ENCODE measurements around the gene CLIC3.

CLIC3 gene

GRCh38 chr9:136980669-136981478 is 15.5 kb downstream of the CLIC3 start:
- DNase-seq (ENCODE audit: low read depth): no peak

- no peak for DNase-seq (ENCODE audit: low read depth)
Measured at GRCh38 chr9:136979769-136980587, 16.4 kb downstream of the CLIC3 start.

- no peak for DNase-seq (ENCODE audit: low read depth)
Measured at GRCh38 chr9:136978865-136979544, 17.4 kb downstream of the CLIC3 start.

- DNase-seq (ENCODE audit: low read depth): no peak
Measured at GRCh38 chr9:136978073-136978864, 18.1 kb downstream of the CLIC3 start.

GRCh38 chr9:136977649-136978072 is 18.7 kb downstream of the CLIC3 start:
- no peak for DNase-seq (ENCODE audit: low read depth)

GRCh38 chr9:136977223-136977622 is 19.1 kb downstream of the CLIC3 start, which contains the start of gene PTGDS:
Gene PTGDS, plus strand, starts transcription at chr9:136977504. Its CDS starts 75 bp downstream, at chr9:136977579.
- DNase-seq (ENCODE audit: low read depth): no peak

GRCh38 chr9:136975644-136976043 is 20.7 kb downstream of the CLIC3 start:
- DNase-seq (ENCODE audit: low read depth): no peak

GRCh38 chr9:136974817-136975535 is 21.4 kb downstream of the CLIC3 start:
- DNase-seq (ENCODE audit: low read depth): no peak

- no peak for DNase-seq (ENCODE audit: low read depth)
Measured at GRCh38 chr9:136973618-136974617, 22.4 kb downstream of the CLIC3 start.

GRCh38 chr9:136972743-136973142 is 23.6 kb downstream of the CLIC3 start:
- no peak for DNase-seq (ENCODE audit: low read depth)

- DNase-seq (ENCODE audit: low read depth): no peak
Measured at GRCh38 chr9:136972335-136972734, 24.0 kb downstream of the CLIC3 start.

- DNase-seq (ENCODE audit: low read depth): no peak
Measured at GRCh38 chr9:136971746-136972145, 24.6 kb downstream of the CLIC3 start.

GRCh38 chr9:136970361-136970760 is 26.0 kb downstream of the CLIC3 start:
- DNase-seq (ENCODE audit: low read depth): no peak

GRCh38 chr9:136969774-136970173 is 26.6 kb downstream of the CLIC3 start:
- DNase-seq (ENCODE audit: low read depth): no peak

- DNase-seq (ENCODE audit: low read depth): no peak
Measured at GRCh38 chr9:136969150-136969549, 27.2 kb downstream of the CLIC3 start.

GRCh38 chr9:136968333-136969127 is 27.8 kb downstream of the CLIC3 start:
- DNase-seq (ENCODE audit: low read depth): no peak

- no peak for DNase-seq (ENCODE audit: low read depth)
Measured at GRCh38 chr9:136965771-136966484, 30.4 kb downstream of the CLIC3 start.

GRCh38 chr9:136964833-136965422 is 31.4 kb downstream of the CLIC3 start:
- DNase-seq (ENCODE audit: low read depth): no peak
